Amygdala (tissue), 56 donors: ENCODE results near the gene RAB11A.
"Not testable (repeated sequence)": the region's sequence is repeated elsewhere in the genome, so short reads cannot be mapped to it uniquely, and the experiment has no call there.

Source experiments
- DNase-seq, 56 donors: peaks; one replicate each; lab custom pipeline; 2025; lab: John Stamatoyannopoulos, UW

Gene RAB11A

DNA sequence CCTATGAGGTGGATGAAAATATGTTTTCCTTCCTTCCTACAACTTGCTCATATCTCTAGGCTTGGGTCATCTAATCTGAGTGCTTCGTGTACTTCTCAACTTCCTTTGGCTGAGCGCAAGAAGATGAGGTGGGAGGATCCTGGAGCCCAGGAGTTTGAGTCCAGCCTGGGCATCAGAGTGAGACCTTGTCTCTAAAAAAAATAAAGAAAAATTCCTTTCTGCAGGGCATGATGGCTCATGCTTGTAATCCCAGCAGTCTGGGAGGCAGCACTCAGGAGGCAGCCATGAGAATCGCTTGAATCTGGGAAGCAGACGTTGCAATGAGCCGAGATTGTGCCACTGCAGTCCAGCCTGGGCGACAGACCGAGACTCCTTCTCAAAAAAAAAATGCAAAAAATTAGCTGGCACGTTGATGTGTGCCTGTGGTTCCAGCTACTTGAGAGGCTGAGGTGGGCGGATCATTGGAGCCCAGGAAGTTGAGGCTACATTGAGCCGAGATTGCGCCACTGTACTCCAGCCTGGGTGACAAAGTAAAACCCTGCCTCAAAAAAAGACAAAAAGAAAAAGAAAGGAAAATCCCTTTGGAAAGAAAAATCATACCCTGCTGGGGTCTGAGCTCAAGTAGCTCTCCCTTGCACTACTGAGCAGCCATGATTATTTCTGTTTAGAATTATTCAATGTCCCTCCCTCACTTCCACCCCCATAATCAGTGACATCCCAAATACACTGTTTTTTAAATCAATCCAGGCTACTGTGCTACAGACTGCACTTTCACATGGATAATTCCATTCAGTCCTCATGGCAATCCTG is 28.0 kb upstream of the RAB11A start:
- no peak for DNase-seq

- no peak for DNase-seq
Observed at GRCh38 chr15:65845826-65846519, 23.3 kb upstream of the RAB11A start.

DNA sequence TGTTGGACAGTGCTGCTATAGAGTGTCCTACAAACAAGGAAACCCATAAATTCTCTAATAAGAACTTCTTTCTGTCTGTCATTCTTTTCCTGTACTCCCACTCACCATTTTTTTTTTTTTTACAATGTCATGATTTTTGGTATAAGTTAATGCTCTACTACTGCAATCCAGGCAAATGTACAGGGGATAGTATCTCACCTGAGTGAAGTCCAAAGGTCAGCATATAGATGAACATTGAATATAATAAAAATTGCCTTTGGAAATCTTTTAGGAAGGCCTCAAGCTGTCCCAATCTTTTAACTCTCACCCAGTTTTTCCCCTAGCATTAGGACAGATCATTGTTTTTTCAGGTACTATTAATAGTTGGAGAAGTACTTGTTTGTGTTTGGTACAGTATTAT is 21.3 kb upstream of the RAB11A start:
- DNase-seq = no peak

DNA sequence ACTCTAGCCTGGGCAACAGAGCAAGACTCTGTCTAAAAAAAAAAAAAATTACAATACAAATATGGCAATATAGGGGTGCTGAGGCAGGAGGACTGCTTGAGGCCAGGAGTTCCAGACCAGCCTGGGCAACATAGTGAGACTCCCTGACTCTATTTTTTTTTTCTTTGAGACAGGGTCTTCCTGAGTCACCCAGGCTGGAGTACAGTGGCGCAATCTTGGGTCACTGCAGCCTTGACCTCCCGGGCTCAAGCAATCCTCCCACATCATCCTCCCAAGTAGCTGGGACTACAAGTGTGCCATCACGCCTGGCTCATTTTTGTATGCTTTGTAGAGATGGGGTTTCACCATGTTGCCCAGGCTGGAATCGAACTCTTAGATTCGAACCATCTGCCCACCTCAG is 17.3 kb upstream of the RAB11A start:
- DNase-seq = no peak

DNA sequence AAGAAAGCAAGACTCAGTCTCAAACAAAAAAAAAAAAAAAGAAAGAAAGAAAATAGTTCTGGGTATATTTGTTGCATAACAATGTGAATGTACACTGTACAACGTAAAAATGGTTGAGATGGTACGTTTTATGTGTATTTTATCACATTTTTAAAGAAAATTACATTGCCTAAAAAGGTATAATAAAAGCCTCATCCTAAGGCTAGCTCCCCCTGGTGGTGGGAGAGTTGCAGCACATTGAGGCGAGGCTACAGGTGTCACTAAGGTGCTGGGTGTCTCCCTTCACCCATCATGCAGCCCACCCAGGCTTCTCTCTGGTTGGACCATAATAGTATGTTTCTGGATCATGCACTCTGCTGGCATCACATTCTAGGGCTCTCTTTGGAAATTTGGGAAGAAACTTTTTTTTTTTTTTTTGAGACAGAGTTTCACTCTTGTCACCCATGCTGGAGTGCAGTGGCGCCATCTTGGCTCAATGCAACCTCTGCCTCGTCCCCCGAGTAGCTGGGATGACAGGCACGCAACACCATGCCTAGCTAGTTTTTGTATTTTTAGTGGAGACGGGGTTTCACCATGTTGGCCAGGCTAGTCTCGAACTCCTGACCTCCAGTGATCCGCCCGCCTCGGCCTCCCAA is 12.4 kb upstream of the RAB11A start:
- DNase-seq = peak in 10 of 56 donors; percentile 5 to 56 (median 14)

DNA sequence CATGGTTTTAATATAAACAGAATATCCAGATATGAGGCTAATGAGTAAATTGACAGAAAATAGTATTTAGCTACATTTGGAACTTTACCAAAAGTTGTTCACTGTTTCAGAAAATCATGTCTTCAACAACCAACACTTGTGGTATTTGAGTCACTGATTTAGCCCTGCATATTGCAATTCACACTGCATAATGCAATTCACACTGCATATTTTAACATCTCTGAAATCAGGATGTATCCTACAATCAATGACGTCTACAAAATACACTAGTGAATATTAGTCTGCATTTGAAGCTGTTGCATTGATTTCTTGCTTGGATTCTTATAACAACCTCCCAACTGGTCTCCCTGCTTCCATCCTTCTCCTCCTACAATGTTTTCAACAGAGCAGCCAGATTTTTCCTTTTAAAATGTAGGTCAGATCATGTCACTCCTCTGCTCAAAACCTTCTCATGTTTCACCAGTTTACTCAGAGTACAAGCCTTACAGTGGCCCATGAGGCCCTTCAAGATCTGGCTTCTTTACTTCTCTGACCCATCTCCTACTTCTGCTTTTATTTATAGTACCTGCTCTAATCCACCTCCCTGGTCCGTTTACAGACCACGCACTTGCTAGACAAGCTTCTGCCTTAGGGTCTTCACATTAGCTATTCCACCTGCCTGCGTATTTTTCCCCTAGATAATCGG is 11.4 kb upstream of the RAB11A start:
- no peak for DNase-seq

GRCh38 chr15:65862682-65863081 is 6.6 kb upstream of the RAB11A start:
- no peak for DNase-seq

- no peak for DNase-seq
Observed at GRCh38 chr15:65863106-65863505, 6.2 kb upstream of the RAB11A start.

- no peak for DNase-seq
Observed at GRCh38 chr15:65867244-65867643, 2.0 kb upstream of the RAB11A start.

DNA sequence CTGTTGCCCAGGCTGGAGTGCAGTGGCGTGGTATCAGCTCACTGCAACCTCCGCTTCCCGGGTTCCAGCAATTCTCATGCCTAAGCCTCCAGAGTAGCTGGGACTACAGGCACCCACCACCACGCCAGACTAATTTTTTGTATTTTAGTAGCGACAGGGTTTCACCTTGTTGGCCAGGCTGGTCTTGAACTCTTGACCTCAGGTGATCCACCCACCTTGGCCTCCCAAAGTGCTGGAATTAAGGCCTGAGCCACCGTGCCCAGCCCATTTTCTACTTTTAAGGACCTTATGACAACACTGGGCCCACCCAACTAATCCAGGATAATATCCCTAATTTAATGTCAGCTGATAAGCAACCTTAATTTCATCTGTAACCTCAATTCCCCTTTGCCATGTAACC is 1.4 kb upstream of the RAB11A start:
- not testable (repeated sequence) for DNase-seq

DNA sequence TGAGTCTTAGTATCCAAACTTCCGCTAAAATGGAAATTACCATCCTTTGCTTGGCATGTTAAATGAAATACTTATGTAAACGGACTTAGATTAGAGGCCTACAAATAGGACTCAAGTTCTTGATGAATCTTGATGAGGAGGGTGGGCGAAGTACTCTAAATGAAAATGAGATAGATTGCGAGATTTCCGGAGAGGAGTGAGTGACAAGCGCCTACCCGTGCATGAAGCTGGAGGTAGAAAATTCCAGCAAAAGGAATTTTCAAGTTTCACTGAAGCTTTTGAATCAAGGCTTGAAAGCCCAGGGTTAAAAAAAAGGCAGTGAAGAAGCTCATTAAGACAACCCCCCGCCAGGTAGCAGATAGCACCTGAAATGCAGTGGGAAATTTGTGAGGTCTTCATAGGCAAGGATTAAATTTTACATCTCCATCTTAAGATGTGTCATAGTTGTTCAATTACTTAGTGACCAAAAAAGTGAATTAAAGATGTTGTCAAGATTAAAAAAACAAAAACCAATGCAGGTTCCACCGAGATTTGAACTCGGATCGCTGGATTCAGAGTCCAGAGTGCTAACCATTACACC is 655 bp upstream of the RAB11A start:
- no peak for DNase-seq

- peak in 20 of 56 donors; percentile 7 to 46 (median 24) for DNase-seq
Observed at GRCh38 chr15:65869954-65870871, 922 bp downstream of the RAB11A start.

- peak in 1 of 56 donors; percentile 33 for DNase-seq
Observed at GRCh38 chr15:65870889-65871533, 1.7 kb downstream of the RAB11A start.

- DNase-seq = not testable (repeated sequence)
Observed at GRCh38 chr15:65871886-65872285, 2.6 kb downstream of the RAB11A start.

DNA sequence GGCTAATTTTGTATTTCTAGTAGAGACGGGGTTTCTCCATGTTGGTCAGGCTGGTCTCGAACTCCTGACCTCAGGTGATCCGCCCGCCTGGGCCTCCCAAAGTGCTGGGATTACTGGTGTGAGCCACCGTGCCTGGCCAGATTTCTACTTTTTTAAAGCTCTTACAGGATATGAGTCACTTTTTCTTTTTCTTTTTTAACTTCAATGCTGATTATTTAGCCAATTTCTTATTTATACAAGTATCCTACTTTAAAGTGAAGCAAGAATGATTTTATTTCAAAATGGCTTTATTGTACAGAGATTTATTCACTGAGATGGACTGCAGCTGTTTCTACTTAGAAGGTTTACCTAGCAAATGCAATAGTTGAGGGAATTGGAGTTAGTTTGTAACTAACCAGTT is 3.3 kb downstream of the RAB11A start:
- not testable (repeated sequence) for DNase-seq

DNA sequence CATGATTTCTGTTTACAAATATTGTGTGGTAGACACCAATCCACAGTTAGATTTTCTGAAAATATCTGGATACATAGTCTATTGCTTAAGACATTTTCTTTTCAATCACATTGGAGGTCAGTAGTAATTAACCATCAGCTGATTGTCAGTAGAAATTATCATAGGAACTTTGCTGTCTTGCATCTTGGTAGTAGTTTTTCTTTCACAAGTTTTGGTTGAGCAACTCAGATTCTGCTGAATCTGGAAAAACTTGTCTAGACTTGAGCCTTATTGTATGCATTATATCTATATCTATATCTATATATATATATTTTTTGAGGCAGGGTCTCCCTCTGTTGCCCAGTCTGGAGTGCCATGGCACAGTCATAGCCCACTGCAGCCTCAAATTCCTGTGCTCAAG is 4.0 kb downstream of the RAB11A start:
- DNase-seq = no peak

DNA sequence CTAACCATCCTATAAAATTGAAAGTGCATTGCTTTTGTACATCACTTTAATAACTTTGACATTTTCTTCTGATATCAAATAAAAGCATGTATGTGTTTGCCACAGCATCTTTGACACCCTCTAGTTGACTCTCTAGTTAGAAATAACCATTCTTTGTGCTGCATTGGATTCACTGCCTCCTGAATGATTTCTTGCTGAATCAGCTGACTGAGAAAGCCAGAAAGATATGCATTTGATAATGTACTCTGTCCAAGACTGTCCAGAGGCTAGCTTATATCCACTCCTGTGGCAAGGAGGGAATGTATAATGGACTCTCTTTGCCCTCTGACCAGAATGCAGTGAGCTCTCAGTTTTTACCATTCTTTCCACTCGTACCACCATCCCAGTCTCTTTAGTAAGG is 6.2 kb downstream of the RAB11A start:
- DNase-seq = no peak

DNA sequence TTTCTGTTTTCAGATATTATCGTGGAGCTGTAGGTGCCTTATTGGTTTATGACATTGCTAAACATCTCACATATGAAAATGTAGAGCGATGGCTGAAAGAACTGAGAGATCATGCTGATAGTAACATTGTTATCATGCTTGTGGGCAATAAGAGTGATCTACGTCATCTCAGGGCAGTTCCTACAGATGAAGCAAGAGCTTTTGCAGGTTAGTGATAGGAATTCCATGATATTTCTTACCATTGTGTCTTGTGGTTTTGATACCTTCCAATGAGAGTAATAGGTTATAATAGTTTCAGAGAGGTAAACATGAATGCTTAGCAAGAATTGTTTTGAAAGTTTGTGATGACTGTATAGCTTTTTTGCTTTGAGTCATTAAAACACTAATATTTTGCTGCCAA is 8.5 kb downstream of the RAB11A start:
- DNase-seq = no peak
